Choroid plexus epithelial cell (primary cell): ENCODE measurements around the gene ZNF22.

Source experiments
- DNase-seq: peaks from one replicate; pipeline ENCODE4 v3.0.0-alpha.2; 2010; ENCODE audit warnings: low read depth
- H3K4me3 ChIP-seq: 2 replicates; pipeline ENCODE4 v1.5.1; 2011; ENCODE audit warnings: low read depth, mild to moderate bottlenecking, control low read depth, low read length, moderate library complexity
- TF ChIP-seq, protein P1 (sequence below): conservative IDR thresholded peaks from 2 replicates; pipeline ENCODE4 v1.5.1; 2011; ENCODE audit warnings: low read depth, mild to moderate bottlenecking, control low read depth, inconsistent platforms, low read length, moderate library complexity

The ZNF22 gene

DNA sequence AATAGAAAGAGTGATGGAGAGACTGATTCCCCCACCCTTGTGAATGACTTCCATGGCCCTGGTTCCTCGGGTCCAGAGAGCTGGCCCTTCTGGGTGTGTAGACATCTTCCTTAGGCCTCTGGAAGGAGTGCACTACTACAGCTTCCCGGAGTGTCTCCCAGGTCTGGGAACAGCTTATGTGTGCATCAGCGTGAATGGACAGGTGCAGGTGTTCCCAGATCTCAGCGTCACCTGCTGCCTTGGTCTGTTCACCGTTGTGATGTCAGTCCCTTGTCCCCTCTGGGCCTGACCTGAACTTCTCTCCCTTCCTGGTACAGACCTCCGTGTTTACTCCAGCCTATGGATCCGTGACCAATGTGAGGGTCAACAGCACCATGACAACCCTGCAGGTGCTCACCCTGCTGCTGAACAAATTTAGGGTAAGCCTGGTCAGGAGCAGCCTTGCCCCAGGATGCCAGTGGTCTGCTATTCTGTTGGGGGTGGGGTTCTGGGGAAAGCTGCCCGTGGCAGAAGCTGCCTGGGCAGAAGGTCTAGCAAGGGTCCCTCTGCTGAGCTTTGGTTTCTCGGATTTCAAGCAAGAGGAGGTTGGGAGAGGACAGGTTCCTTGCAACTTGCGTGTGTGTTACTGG lies 11.7 kb upstream of the ZNF22 start:
- H3K4me3 ChIP-seq: no peak overlapping the region
- no peak for DNase-seq
- TF ChIP-seq, protein P1, sequence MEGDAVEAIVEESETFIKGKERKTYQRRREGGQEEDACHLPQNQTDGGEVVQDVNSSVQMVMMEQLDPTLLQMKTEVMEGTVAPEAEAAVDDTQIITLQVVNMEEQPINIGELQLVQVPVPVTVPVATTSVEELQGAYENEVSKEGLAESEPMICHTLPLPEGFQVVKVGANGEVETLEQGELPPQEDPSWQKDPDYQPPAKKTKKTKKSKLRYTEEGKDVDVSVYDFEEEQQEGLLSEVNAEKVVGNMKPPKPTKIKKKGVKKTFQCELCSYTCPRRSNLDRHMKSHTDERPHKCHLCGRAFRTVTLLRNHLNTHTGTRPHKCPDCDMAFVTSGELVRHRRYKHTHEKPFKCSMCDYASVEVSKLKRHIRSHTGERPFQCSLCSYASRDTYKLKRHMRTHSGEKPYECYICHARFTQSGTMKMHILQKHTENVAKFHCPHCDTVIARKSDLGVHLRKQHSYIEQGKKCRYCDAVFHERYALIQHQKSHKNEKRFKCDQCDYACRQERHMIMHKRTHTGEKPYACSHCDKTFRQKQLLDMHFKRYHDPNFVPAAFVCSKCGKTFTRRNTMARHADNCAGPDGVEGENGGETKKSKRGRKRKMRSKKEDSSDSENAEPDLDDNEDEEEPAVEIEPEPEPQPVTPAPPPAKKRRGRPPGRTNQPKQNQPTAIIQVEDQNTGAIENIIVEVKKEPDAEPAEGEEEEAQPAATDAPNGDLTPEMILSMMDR: no peak

- no peak for DNase-seq
- no peak overlapping the region for H3K4me3 ChIP-seq
- TF ChIP-seq, protein P1: no peak
Observed at GRCh38 chr10:44989597-44990301, 11.0 kb upstream of the ZNF22 start.

DNA sequence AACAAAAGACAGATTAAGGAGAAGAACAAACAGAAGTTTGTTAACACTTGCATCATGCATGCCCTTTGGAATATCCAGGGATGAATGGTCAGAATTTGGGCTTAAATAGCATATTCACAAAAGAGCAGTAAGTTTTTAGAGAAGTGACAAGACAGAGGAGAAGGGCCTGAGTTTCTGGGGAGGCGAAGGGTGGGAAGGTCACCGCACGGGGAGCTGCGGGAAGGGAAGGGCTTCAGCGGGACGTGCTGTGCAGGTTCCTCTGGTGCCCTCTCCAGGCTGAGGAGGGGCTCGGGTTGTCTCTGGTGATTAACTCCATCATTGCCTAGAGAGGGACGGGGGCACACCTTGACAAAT lies 10.4 kb upstream of the ZNF22 start:
- TF ChIP-seq, protein P1: peak; percentile 53
- DNase-seq: no peak
- H3K4me3 ChIP-seq: no peak overlapping the region

GRCh38 chr10:44990965-44991364 lies 9.8 kb upstream of the ZNF22 start:
- H3K4me3 ChIP-seq: no peak overlapping the region
- TF ChIP-seq, protein P1: no peak
- no peak for DNase-seq

- DNase-seq: no peak
- TF ChIP-seq, protein P1: no peak
- no peak overlapping the region for H3K4me3 ChIP-seq
Observed at GRCh38 chr10:44991571-44991970, 9.2 kb upstream of the ZNF22 start.

GRCh38 chr10:44992070-44992731 lies 8.5 kb upstream of the ZNF22 start:
- TF ChIP-seq, protein P1: no peak
- H3K4me3 ChIP-seq: no peak overlapping the region
- DNase-seq: no peak

GRCh38 chr10:44992732-44993225 lies 7.9 kb upstream of the ZNF22 start:
- no peak overlapping the region for H3K4me3 ChIP-seq
- TF ChIP-seq, protein P1: no peak
- DNase-seq: no peak
